GM18861 (cell line): ENCODE measurements around the gene OR7C2.

Experiments
- ATAC-seq: cut with Tn5 transposase; IDR thresholded peaks from one replicate; pipeline ENCODE4 v1.9.1; 2021; ENCODE audit not compliant: unreplicated experiment

The OR7C2 gene

DNA sequence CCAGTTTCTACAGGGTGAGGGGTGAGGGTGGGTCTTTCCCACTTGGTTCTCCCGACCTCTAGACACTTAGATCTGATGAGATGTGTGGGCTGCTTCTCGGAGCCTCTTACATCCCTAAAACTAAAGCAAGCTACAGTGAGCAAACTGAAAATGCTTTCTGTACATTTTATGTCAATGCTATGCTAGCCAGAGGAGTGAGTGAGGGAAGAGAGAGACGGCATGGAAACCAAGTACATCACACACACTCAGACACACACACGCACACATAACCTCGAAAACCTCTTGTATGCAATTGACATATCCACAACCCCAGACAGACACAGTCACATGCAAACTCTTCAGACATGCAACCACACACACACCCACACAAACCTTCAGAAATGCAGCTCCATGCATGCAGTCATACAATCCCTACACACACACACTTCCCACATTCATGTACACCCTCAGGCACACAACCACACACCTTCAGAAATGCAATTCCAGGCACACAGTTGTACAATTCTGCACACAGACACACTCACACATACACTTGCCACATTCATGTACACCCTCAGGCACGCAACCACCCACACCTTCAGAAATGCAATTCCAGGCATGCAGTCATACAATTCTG lies 37.0 kb downstream of the OR7C2 start:
- ATAC-seq: no peak

- ATAC-seq: no peak
These were observed 38.4 kb downstream of the OR7C2 start, which contains the start of gene SLC1A6 for GRCh38 chr19:14979476-14980255. SLC1A6 (minus strand) TSS chr19:14979864; CDS start chr19:14972910, 6,954 bp downstream.

DNA sequence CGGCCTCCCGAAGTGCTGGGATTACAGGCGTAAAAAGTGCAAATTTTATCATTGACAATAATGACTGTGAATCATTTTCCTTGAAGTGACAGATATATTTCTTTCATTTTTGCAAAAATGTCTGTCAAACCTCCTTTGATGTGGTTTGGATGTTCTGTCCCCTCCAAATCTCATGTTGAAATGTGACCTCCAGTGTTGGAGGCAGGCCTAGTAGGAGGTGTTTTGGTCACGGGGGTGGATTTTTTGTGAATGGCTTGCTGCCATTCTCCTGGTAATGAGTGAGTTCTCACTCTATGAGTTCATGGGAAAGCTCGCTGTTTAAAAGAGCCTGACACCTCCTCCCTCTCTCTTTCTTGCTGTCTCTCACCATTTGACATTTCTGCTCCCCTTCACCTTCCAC lies 43.8 kb downstream of the OR7C2 start:
- no peak for ATAC-seq
